GM12875 (cell line): ENCODE results near the gene PXK.

ENCODE experiments used
- H3K4me3 ChIP-seq: one replicate; pipeline ENCODE4 v1.5.1; 2011; ENCODE audit warnings: low read depth, low read length, control low read depth
- CTCF ChIP-seq: IDR thresholded peaks from 2 replicates; pipeline ENCODE4 v1.5.1; 2011; ENCODE audit warnings: low read depth, mild to moderate bottlenecking, control low read depth, inconsistent platforms, low read length, moderate library complexity, borderline replicate concordance; ENCODE audit not compliant: insufficient read depth

The PXK gene

GRCh38 chr3:58464866-58465265 is 132.2 kb downstream of the PXK start:
- H3K4me3 ChIP-seq = no peak overlapping the region
- TF ChIP-seq CTCF = no peak

- TF ChIP-seq CTCF = no peak
- no peak overlapping the region for H3K4me3 ChIP-seq
Observed at GRCh38 chr3:58466899-58467563, 134.3 kb downstream of the PXK start.

- no peak for TF ChIP-seq CTCF
- H3K4me3 ChIP-seq = no peak overlapping the region
Observed at GRCh38 chr3:58469096-58469495, 136.4 kb downstream of the PXK start.

- TF ChIP-seq CTCF = no peak
- no peak overlapping the region for H3K4me3 ChIP-seq
Observed at GRCh38 chr3:58470363-58471024, 137.8 kb downstream of the PXK start.

GRCh38 chr3:58471025-58471887 is 138.6 kb downstream of the PXK start:
- TF ChIP-seq CTCF = no peak
- H3K4me3 ChIP-seq = no peak overlapping the region

- no peak overlapping the region for H3K4me3 ChIP-seq
- TF ChIP-seq CTCF = no peak
Observed at GRCh38 chr3:58473275-58473674, 140.6 kb downstream of the PXK start.
